GM18508 (cell line): ENCODE results near the gene ME1.
"Not testable (repeated sequence)": the region's sequence is repeated elsewhere in the genome, so short reads cannot be mapped to it uniquely, and the experiment has no call there.

Experiments used
- ATAC-seq: cut with Tn5 transposase; IDR thresholded peaks from one replicate; pipeline ENCODE4 v1.9.1; 2021; ENCODE audit warnings: moderate number of reproducible peaks; ENCODE audit not compliant: insufficient read depth, unreplicated experiment

The ME1 gene

DNA sequence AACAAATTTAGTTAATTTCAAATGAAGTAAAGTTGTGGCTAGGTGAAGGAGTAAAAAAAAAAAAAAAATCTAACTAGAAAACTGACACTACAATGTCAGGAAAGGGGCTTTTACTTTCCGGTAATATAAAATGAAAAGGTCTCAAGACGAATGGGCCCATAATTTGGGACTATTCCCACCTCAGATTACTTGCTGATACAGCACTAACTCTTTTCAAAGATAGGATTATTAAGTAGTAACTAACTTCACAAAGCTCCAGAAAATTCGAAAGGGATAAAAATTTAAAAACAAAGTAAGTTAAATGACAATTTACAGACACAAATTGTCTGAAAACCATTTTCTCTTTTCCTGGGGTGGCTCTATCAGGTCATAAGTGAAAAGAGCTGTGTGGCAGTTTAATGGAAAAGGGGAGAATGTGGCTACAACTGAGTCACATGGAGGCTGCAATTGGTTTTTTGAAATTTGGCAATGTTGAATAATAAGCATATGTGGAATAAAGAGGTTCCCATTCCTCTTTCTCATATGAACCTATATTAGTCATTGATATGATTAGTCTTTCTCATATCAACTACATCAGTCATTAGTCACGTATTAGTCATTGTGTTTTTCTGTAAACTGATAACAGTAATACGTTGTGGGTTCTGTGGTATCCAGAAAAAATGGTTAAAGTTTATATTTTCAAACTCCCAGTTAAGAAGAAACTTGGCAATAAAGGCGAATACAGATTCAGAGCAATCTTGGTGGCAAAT, 159.7 kb downstream of the ME1 start:
- peak; percentile 54 for ATAC-seq

- no peak for ATAC-seq
These were observed 165.5 kb downstream of the ME1 start for GRCh38 chr6:83265384-83265783.

GRCh38 chr6:83260577-83260976, 170.3 kb downstream of the ME1 start:
- ATAC-seq: no peak

GRCh38 chr6:83258517-83258916, 172.3 kb downstream of the ME1 start:
- no peak for ATAC-seq

DNA sequence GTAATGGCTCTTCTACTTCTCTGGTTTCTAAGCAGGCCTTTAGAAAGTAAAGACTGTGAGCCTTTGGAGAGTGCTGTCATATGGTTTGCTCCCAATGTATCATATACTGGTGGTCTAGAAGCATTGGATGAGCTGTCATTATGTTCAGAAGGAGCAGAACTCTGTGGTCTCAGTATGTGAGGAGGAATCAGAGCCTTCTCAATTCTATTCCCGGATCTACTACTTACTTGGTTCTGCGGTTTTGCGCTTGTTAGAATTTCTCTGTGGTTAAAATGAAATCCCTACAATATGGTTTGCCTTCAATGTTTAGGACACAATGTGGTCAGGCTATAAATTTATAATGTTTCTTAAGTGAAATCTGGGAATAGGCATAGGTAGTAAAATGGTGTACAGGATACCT, 173.1 kb downstream of the ME1 start:
- ATAC-seq: no peak

DNA sequence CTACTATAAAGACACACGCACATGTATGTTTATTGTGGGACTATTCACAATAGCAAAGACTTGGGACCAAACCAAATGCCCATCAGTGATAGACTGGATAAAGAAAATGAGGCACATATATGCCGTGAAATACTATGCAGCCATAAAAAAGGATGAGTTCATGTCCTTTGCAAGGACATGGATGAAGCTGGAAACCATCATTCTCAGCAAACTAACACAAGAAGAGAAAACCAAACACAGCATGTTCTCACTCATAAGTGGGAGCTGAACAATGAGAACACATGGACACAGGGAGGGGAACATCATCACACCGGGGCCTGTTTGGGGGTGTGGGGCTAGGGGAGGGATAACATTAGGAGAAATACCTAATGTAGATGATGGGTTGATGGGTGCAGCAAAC, 174.1 kb downstream of the ME1 start:
- ATAC-seq: not testable (repeated sequence)

GRCh38 chr6:83252719-83253118, 178.1 kb downstream of the ME1 start:
- ATAC-seq: no peak

DNA sequence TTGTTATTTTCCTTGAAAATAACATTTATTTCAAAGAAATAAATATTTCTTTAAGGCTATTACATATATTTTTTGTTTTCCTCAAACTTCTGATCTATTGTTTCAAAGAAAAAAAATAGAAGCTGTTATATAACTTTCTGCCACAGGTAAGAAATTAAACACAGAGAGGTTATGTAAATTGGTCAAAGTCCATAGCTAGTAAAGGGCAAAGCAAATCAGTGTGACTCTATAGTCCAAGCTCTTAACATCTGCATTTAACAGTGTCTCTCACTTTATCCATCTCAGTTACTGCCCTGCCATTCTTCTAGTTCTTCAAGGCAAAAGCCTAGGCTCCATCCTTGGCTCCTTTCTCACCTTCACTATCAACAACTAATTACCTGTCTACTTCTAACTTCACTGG, 180.6 kb downstream of the ME1 start:
- ATAC-seq: no peak

DNA sequence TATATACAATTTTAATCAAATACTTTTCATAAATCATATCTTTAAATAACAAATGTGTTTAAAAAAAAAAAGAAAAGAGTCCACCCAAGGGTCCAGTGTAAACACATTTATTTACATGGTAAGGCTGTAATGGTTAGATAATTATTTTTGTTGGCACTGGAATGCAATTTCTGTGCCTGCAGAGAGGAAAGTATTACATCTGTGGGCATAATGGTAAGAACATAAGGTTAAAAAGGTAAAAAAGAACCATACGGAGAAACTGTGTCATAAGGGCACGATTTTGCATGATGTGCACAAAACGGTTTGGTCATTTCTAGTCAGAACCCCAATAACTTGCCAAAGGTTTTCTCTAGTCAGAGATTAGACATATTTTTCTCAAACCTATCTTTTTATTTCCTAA, 183.4 kb downstream of the ME1 start:
- ATAC-seq: no peak

DNA sequence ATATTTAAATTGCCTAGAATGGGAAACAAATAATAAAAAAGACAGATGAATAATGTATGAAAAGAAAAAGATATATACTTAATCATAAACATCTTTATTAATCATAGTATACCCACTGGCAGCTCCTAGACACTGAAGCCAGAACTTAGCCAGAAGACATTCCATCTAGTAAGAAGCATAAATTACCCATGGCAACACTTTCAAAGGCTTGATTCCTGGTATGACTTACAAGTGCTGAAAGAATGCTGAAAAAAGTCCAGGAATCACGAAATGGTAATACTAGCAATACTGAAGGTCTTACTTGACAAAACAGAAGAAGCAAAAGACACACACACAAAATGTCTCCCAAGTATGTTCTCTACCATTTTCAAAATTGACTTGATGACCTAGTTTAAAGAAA, 199.7 kb downstream of the ME1 start:
- no peak for ATAC-seq

GRCh38 chr6:83226517-83226916, 204.3 kb downstream of the ME1 start:
- no peak for ATAC-seq

DNA sequence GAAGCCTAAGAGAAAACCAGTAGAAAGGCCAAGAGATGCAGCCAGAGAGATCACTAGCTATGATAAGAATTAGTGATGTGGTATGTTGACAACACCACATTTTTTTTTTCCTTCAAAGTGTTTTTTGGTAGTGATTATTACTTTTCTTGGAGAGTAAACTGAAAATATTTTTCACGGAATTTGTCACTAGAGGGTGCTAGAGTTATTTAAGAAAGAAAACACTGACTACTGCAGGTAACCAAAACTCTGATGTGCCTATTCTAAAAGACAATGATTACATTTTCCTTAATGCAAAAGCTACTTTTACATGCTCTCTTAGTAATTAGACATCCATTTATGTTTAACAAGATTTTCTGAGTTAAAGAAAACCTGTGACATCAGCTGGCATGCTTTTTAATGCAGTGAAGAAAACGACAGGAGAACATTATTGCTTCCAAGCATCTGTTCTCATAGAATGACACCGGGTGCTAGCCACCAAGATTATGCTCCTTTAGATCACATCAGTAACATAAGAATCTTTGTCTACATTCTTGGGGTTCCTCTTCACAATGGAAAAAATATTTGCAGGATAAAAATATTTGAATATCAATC, 208.9 kb downstream of the ME1 start:
- ATAC-seq: no peak

GRCh38 chr6:83221276-83221675, 209.6 kb downstream of the ME1 start:
- no peak for ATAC-seq

- no peak for ATAC-seq
These were observed 210.7 kb downstream of the ME1 start for GRCh38 chr6:83220121-83220520.

GRCh38 chr6:83218646-83219045, 212.2 kb downstream of the ME1 start:
- ATAC-seq: no peak

DNA sequence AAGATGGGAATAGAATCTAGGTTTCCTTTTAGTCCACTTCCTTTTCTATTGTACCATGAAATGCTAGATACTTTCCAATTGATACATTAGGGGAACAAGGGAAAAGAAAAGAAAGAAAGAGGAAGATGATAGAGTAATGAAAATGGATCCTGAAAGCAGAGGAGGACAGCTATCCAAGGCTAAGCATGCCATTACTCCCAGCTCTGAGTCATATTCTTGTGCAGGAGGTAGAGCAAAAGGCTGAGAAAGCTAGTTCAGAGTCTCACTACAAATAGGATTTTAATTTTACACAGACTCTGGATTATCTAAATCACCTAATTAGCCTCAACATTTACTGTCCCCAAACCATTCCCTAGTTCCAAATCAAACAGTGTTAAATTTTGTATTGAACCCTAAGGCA, 214.0 kb downstream of the ME1 start:
- no peak for ATAC-seq

DNA sequence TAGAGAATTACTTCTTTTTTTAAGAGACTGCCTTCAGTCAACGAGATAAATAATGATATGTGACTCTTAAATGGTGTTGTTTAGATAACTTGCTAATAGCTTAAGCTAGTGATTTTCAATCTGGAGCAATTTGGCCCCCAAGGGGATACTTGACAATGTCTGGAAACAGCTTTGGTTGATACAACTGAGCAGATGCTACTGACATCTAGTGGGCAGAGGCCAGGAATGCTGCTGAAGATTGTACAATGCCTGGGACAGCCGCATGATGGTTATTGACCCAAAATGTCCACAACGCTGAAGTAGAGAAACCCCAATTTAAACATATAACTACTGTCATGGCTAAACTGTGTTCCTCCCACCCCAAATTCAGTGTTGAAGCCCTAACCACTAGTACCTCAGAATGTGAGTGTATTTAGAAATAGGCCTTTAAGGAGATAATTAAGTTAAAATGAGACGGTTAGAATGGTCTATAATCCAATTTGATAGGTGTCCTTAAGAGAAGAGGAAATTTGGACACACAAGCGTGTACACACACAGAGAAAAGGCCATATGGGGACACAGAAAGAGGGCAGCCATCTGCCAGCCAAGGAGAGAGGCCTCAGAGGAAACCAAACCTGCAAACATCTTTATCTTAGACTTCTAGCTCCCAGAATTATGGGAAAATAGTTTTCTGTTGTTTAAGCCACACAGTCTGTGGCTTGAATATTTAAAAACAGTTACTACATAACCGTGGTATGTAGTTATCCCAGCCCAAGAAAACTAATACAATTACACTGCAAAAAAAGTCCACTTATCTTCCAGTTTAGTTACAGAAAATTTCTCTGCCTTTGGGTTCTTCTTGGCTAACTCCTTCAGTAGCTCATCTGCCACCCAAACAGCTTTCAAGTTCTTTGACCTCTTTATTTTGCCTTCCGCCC, 215.5 kb downstream of the ME1 start:
- ATAC-seq: peak; percentile 100

DNA sequence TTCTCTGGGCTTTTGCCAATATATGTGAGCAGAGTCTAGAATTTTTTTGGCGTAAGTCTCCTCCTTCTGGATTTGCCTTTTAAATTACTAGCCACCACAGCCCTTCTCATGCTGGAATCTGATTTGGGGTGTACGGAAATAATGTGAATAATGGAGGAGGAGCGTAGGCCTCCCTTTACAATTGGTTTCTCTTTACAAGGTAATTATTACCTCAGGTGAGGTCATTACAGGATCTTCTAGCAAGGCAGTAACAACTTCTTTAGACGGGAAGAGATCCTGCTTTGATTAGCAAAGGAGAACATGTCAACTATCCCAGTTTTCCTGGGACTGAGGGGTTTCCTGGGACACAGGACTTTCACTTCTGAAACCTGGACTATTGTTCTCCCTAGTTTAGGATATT, 228.8 kb downstream of the ME1 start:
- ATAC-seq: no peak

- ATAC-seq: no peak
These were observed 231.0 kb downstream of the ME1 start for GRCh38 chr6:83199863-83200225.

DNA sequence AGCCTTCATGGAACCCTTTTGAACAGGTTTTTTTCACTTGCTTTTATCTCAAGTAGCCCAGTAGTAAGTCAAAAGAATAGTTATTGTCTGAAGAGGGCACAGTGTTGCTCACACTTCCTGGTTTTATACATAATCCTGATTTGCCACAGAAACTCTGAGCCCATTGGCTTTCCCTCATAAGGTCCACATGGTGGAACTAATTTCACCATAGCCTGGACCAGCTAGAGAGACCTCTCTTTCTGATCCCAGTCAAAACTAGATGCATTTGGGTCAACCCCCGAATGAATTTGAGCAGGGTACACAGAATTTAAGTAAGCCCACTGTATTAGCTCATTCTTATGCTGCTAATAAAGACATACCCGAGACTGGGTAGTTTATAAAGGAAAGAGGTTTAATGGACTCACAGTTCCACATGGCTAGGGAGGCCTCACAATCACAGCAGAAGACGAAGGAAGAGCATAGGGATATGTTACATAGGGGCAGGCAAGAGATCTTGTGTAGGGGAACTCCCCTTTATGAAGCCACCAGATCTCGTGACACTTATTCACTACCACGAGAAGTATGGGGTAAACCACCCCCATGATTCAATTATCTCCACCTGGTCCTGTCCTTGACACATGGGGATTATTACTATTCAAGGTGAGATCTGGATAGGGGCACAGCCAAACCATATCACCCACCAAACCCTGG, 231.5 kb downstream of the ME1 start:
- peak; percentile 60 for ATAC-seq
